Panc1 (cell line): ENCODE measurements around the gene CLPSL2.

Source experiments
- SIN3A ChIP-seq: IDR thresholded peaks from 2 replicates; pipeline ENCODE4 v1.6.1; 2012; ENCODE audit warnings: low read depth, mild to moderate bottlenecking, low read length, moderate library complexity, borderline replicate concordance; ENCODE audit not compliant: insufficient read depth
- TF ChIP-seq, protein P1 (sequence below): fragments of 450-650 bp; IDR thresholded peaks from 2 replicates; pipeline ENCODE4 v1.5.1; 2017; ENCODE audit warnings: mild to moderate bottlenecking

DNA sequence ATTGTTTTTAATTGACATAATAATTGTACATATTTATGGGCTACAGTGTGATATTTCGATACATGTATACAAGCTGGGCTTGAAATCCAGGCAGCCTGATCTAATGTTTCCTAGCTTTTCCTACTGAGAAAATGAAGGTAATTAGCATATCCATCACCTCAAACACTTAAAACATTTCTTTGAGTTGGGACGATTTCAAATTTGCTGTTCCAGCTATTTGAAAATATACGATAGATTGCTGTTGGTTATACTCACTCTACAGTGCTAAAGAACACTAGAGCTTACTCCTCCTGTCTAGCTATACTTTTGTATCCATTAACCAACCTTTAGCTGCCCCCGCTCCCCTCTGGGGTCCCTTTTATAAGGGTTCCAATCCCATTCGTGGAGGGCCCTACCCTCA is 33.4 kb downstream of the CLPSL2 start:
- TF ChIP-seq, protein P1, sequence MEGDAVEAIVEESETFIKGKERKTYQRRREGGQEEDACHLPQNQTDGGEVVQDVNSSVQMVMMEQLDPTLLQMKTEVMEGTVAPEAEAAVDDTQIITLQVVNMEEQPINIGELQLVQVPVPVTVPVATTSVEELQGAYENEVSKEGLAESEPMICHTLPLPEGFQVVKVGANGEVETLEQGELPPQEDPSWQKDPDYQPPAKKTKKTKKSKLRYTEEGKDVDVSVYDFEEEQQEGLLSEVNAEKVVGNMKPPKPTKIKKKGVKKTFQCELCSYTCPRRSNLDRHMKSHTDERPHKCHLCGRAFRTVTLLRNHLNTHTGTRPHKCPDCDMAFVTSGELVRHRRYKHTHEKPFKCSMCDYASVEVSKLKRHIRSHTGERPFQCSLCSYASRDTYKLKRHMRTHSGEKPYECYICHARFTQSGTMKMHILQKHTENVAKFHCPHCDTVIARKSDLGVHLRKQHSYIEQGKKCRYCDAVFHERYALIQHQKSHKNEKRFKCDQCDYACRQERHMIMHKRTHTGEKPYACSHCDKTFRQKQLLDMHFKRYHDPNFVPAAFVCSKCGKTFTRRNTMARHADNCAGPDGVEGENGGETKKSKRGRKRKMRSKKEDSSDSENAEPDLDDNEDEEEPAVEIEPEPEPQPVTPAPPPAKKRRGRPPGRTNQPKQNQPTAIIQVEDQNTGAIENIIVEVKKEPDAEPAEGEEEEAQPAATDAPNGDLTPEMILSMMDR: no peak
- no peak for TF ChIP-seq SIN3A
